Measurements from ENCODE around the gene AMZ2. TPM values are rescaled to one million over a fixed set of nuclear protein-coding genes. Genes with fewer than 3 reads are reported as not detected.
"Not testable (repeated sequence)": the region's sequence is repeated elsewhere in the genome, so short reads cannot be mapped to it uniquely, and the experiment has no call there.

AMZ2 gene
- total RNA-seq, 2 experiments from 2014 or later = 84.2 to 84.5 TPM

DNA sequence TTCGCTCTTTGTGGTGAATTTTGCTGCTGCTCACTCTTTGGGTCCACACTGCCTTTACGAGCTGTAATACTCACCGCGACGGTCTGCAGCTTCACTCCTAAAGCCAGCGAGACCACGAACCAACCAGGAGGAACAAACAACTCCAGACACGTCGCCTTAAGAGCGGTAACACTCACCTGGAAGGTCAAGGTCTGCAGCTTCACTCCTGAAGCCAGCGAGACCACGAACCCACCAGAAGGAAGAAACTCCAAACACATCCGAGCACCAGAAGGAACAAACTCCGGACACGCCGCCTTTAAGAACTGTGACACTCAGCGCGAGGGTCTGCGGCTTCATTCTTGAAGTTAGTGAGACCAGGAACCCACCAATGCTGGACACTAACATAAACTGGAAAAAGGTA is 39.2 kb upstream of the AMZ2 start:
- H3K9me3 Mint-ChIP-seq = not testable (repeated sequence)
- POLR2A ChIA-PET = interaction anchor here (1.0 to 1.4 kb wide), 2 partner anchors 29 to 39 kb away, joined by 3 to 6 read pairs; partner anchors contain the start of gene AMZ2
- H3K4me1 Mint-ChIP-seq = peaks cover 31% of the 10 kb centered on the region

DNA sequence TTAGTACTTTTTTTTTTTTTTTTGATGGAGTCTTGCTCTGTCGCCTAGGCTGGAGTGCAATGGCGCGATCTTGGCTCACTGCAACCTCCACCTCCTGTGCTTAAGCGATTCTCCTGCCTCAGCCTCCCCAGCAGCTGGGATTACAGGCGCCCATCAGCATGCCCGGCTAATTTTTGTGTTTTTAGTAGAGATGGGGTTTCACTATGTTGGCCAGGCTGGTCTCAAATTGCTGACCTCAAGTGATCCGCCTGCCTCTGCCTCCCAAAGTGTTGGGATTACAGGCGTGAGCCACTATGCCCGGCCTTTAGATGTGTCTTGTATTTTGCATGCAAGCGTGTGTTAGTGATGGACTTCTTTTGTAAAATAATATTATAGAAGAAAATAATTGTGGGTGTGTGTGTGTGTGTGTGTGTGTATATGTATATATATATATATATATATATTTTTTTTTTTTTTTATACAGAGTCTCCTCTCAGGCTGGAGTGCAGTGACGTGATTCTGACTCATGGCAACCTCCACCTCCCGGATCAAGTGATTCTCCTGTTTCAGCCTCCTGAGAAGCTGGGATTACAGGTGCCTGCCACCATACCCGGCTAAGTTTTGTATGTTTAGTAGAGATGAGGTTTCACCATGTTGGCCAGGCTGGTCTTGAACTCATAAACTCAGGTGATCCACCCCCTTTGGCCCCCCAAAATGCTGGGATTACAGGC is 38.5 kb upstream of the AMZ2 start:
- H3K4me1 Mint-ChIP-seq = peaks cover 36% of the 10 kb centered on the region
- H3K27me3 Mint-ChIP-seq; H3K4me3 Mint-ChIP-seq; POLR2A ChIA-PET; ATAC-seq (ENCODE audit: low read depth); DNase-seq; H3K27ac Mint-ChIP-seq; H3K9me3 Mint-ChIP-seq: not testable (repeated sequence)
- H3K36me3 Mint-ChIP-seq = peaks cover 30% of the 10 kb centered on the region

More for the DNA sequence above, 39.2 kb upstream of the AMZ2 start:
- H3K27ac Mint-ChIP-seq; H3K27me3 Mint-ChIP-seq; DNase-seq; ATAC-seq (ENCODE audit: low read depth); H3K4me3 Mint-ChIP-seq: not testable (repeated sequence)
- H3K36me3 Mint-ChIP-seq = peaks cover 29% of the 10 kb centered on the region

DNA sequence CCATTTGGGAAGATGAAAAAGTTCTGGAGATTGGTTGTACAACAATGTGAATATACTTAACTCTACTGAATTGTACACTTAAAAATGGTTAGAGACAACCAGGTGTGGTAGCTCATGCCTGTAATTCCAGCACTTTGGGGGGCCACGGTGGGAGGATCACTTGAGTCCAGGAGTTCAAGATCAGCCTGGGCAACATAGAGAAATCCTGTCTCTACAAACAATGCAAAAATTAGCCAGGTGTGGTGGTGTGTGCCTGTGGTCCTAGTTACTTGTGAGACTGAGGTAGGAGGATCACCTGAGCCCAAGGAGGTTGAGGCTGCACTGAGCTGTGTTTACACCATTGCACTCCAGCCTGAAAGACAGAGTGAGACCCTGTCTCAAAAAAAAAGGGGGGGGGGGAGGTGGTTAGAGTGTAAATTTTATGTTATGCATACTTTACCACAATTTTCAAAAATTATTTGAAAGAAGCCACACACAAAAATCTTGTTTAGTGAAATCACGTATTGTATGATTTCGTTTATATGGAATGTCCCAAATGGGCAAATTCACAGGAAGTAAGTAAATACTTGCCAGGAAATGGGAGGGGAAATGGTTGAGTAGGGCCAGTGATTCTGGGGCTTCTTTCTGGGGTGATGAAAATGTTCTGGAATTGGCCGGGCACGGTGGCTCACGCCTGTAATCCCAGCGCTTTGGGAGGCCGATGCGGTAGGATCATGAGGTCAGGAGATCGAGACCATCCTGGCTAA is 37.1 kb upstream of the AMZ2 start:
- H3K9me3 Mint-ChIP-seq = no peaks in the 10 kb centered on the region
- DNase-seq (no peak), ATAC-seq (ENCODE audit: low read depth) (no peak)
- H3K36me3 Mint-ChIP-seq = peaks cover 30% of the 10 kb centered on the region
- H3K27me3 Mint-ChIP-seq = no peaks in the 10 kb centered on the region
- peaks cover 33% of the 10 kb centered on the region for H3K4me1 Mint-ChIP-seq
- H3K27ac Mint-ChIP-seq = no peak overlapping the region
- H3K4me3 Mint-ChIP-seq = no peak overlapping the region
- POLR2A ChIA-PET = no interaction called here

DNA sequence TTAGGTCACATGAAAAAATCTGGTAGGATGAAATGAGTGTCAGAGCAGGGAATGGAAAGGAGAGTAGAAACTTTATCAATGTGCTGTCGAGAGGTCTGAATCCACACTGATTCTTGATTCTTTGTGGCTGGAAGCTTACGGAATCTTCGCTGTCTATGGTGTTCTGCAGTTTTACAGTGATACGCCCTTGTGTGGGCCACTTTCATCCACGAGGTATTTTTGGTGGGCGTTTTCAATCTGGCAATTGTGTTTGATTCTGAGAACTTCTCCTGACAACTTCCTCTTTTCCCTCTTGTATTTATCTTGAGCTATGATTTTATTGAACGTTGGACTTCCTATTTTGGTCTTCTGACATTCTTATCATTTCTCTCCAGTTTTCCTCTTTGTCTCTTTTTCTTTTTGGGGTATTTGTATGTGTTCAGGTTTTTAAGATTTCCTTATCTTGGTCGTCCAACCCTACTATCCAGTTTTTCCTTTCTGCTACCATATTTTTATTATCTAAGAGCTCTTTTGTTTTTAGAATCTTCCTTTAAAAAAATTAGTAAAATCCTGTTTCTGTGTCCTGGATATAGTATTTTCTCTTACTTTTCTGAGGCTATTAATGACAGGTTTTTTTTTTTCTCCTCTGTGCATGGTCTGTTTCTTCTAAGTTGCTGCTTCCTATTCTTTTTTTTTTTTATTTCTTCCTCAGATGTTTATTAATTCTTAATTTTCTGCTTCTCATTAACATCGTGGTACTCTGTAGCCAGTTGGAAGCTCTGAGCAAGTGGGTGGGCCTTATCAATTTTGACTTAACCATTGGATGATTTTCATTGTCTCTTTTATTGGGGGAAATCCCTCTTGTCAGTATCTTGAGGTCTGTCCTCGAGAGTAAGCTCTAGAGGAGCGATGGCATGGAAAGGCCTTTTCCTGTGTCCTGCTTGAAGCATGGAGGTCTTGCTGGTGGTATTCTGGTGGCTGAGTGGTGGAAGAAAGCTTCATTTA is 34.1 kb upstream of the AMZ2 start:
- POLR2A ChIA-PET = interaction anchor here (0.7 to 1.7 kb wide), 4 partner anchors 18 to 34 kb away, joined by 3 to 6 read pairs (median 4); partner anchors contain the start of gene AMZ2
- ATAC-seq (ENCODE audit: low read depth); H3K27me3 Mint-ChIP-seq; H3K9me3 Mint-ChIP-seq; DNase-seq: not testable (repeated sequence)
- Mint-ChIP-seq H3K4me1 (peaks cover 23% of the 10 kb centered on the region), H3K27ac (peak overlapping the region; percentile 5), H3K4me3 (peak overlapping the region; percentile 43), H3K36me3 (peaks cover 27% of the 10 kb centered on the region)

DNA sequence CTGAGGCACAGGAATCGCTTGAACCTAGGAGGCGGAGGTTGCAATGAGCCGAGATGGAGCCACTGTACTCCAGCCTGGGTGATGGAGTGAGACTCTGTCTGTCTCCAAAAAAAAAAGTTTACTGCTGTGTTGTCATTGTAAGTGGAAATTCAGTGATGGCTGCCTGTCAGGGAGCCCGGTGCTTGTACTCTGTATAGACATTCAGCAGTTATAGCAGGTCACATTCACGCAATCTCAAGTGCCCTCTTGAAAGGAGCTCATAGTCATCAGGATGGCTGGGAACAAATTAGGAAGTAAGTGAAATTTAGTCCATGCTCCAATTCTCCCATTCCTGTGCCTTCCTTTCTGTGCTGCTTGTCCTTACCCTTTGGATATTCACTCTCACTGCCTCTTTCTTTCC is 32.4 kb upstream of the AMZ2 start:
- peaks cover 28% of the 10 kb centered on the region for H3K36me3 Mint-ChIP-seq
- H3K4me3 Mint-ChIP-seq = not testable (repeated sequence)

DNA sequence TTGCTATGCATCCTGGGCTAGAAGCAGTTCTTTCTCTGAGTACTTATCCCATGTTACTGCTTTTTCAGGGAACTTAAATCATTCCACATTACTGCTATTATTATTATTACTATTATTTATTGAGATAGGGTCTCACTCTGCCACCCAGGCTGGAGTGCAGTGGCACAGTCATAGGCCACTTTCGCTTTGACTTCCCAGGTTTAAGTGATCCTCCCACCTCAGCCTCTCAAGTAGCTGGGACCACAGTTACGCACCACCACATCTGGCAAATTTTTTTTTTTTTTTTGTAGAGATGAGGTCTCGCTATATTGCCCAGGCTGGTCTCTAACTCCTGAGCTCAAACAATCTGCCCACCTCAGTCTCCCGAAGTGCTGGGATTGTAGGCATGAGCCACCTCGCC is 28.4 kb upstream of the AMZ2 start:
- ATAC-seq (ENCODE audit: low read depth); POLR2A ChIA-PET; DNase-seq; H3K4me1 Mint-ChIP-seq; H3K27ac Mint-ChIP-seq; H3K27me3 Mint-ChIP-seq; H3K4me3 Mint-ChIP-seq; H3K9me3 Mint-ChIP-seq: not testable (repeated sequence)
- peaks cover 20% of the 10 kb centered on the region for H3K36me3 Mint-ChIP-seq

More for the DNA sequence above, 32.4 kb upstream of the AMZ2 start:
- not testable (repeated sequence) for ATAC-seq (ENCODE audit: low read depth); H3K27me3 Mint-ChIP-seq; DNase-seq; H3K9me3 Mint-ChIP-seq; H3K27ac Mint-ChIP-seq
- POLR2A ChIA-PET = interaction anchor here (0.6 kb wide), 1 partner anchor 23 kb away, joined by 3 read pairs; no protein-coding TSS in a partner anchor
- peaks cover 20% of the 10 kb centered on the region for H3K4me1 Mint-ChIP-seq

DNA sequence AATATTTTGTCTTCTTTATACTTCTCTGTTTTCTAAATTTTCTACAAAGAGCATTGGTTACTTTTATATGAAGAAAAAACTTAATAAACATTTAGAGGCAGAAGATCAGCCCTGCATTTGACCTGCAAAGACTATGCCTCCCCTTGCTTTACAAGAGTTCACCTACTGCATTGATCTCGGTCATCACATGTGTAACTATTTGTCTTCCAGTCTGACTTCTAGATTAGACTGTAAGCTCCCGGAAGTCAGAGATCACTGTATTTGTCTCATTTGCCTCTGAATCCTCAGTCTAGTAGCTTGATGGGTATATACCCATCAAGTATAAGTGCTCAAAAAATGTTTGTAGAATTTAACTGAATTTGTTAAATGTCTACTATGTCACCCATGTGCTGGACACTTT is 27.7 kb upstream of the AMZ2 start:
- DNase-seq; H3K27me3 Mint-ChIP-seq; H3K27ac Mint-ChIP-seq; ATAC-seq (ENCODE audit: low read depth); H3K4me1 Mint-ChIP-seq; H3K9me3 Mint-ChIP-seq; H3K4me3 Mint-ChIP-seq; POLR2A ChIA-PET: not testable (repeated sequence)
- peaks cover 20% of the 10 kb centered on the region for H3K36me3 Mint-ChIP-seq

DNA sequence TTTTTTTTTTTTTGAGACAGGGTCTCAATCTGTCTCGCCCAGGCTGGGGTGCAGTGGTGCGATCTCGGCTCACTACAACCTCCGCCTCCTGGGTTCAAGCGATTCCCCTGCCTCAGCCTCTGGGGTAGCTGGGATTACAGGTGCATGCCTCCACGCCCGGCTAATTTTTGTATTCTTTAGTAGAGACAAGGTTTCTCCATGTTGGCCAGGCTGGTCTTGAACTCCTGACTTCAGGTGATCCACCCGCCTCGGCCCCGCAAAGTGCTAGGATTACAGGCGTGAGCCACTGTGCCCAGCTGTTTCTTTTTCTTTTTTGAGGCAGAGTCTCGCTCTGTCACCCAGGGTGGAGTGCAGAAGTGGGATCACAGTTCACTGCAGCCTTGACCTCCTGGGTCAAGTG is 27.1 kb upstream of the AMZ2 start:
- POLR2A ChIA-PET; H3K27ac Mint-ChIP-seq; H3K4me1 Mint-ChIP-seq; H3K27me3 Mint-ChIP-seq; H3K4me3 Mint-ChIP-seq; ATAC-seq (ENCODE audit: low read depth); H3K9me3 Mint-ChIP-seq; DNase-seq: not testable (repeated sequence)
- H3K36me3 Mint-ChIP-seq = peaks cover 20% of the 10 kb centered on the region

DNA sequence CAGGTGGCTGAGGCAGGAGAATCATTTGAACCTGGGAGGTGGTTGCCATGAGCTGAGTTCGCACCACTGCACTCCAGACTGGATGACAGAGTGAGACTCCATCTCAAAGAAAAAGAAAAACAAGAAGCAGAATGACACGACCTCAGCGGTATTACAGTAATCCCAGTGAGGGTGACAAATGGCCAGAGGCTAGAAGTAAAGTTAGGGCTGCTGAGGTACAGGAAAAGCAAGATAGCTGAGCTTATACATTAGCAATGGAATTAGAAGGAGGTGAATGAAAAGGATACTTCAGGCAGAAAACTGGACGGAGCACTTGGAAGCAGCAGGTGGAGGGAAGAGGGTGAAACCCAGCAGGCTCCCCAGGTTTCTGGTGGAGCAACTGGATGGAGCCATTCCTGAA is 26.1 kb upstream of the AMZ2 start:
- H3K4me3 Mint-ChIP-seq = no peak overlapping the region
- H3K36me3 Mint-ChIP-seq = peaks cover 18% of the 10 kb centered on the region
- POLR2A ChIA-PET = no interaction called here
- no peak for ATAC-seq (ENCODE audit: low read depth)
- H3K4me1 Mint-ChIP-seq = no peaks in the 10 kb centered on the region
- no peaks in the 10 kb centered on the region for H3K9me3 Mint-ChIP-seq
- DNase-seq = no peak
- H3K27ac Mint-ChIP-seq = no peak overlapping the region
- no peaks in the 10 kb centered on the region for H3K27me3 Mint-ChIP-seq

DNA sequence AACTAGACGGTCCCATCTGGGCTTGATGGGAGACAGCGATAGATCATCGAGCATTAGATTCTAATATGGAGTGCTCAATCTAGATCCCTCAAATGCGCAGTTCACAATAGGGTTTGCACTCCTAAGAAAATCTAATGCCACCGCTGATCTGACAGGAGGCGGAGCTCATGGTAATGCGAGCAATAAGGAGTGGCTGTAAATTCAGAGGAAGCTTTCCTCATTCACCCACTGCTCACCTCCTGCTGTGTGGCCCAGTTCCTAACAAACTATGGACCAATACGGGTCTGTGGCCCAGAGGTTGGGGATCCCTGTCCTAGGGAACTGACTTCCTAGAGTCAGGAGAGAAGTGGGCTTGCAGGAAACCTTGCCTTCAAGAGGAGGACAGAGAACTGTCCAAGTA is 25.2 kb upstream of the AMZ2 start:
- no peaks in the 10 kb centered on the region for H3K27me3 Mint-ChIP-seq
- peaks cover 2% of the 10 kb centered on the region for H3K4me1 Mint-ChIP-seq
- no peaks in the 10 kb centered on the region for H3K9me3 Mint-ChIP-seq
- DNase-seq = no peak
- no peak overlapping the region for H3K27ac Mint-ChIP-seq
- H3K36me3 Mint-ChIP-seq = peaks cover 21% of the 10 kb centered on the region
- POLR2A ChIA-PET = no interaction called here
- no peak overlapping the region for H3K4me3 Mint-ChIP-seq
- no peak for ATAC-seq (ENCODE audit: low read depth)

DNA sequence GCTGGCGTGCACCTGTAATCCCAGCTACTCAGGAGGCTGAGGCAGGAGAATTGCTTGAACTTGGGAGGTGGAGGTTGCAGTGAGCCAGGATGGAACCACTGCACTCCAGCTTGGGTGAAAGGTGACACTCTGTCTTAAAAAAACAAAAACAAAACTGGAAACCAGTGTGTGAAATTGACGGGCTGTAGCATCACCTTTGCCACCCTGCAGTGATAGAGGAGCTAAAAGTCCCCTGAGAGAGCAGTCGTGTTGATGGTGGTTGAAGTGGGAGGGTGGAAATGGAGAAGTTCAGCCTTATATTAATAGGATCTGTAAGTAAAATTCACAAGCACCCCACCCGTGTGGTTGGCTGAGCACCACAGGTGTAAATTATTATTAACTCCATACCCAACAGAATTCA is 22.8 kb upstream of the AMZ2 start:
- not testable (repeated sequence) for H3K9me3 Mint-ChIP-seq; H3K4me1 Mint-ChIP-seq; H3K27me3 Mint-ChIP-seq; H3K27ac Mint-ChIP-seq; DNase-seq; ATAC-seq (ENCODE audit: low read depth); H3K4me3 Mint-ChIP-seq
- POLR2A ChIA-PET = interaction anchor here (0.7 to 1.2 kb wide), 2 partner anchors 12 to 168 kb away, joined by 3 to 5 read pairs; no protein-coding TSS in a partner anchor
- peaks cover 15% of the 10 kb centered on the region for H3K36me3 Mint-ChIP-seq

DNA sequence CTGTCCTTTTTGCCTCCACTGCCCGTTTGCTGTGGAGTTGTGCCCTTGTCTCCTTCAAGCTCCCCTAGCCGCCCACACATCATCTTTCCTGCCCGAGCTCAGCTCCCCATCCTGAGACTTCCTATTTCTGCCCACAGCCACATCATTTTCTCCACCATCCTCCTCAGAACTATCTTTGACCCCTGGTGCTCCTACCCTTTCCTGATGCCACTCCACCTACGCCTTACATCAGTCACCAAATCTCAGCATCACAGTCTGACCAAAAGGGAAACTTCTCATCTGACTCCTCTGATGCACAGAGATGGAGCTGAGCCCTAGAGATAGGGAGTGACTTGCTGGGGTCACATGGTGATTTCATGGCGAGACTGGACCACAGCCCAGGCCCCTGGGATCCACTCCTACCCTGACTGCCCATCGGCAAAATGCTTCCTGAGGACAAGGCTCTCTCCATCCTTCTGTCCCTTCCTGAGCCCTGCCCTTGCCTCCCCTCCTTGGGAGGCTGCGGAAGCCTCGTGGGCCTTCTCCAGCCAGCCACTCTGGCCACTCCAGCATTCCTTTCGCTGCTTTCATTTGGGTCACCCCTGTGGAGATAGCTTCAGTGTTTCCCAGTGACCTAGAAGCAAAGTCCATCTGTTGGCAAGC is 19.7 kb upstream of the AMZ2 start:
- H3K27me3 Mint-ChIP-seq; H3K4me3 Mint-ChIP-seq; H3K9me3 Mint-ChIP-seq; H3K4me1 Mint-ChIP-seq; POLR2A ChIA-PET; DNase-seq; ATAC-seq (ENCODE audit: low read depth); H3K36me3 Mint-ChIP-seq: not testable (repeated sequence)
- peak overlapping the region; percentile 13 for H3K27ac Mint-ChIP-seq
